SU-DHL-6 (cell line): ENCODE results near the gene DGLUCY.

Source experiments
- CTCF ChIP-seq: fragments of 200-600 bp; sonication (generic); IDR thresholded peaks from one replicate; pipeline ENCODE4 v1.5.1; 2017; ENCODE audit warnings: antibody characterized with exemption, mild to moderate bottlenecking, low read length, moderate library complexity; ENCODE audit not compliant: insufficient read depth, poor library complexity, severe bottlenecking
- EZH2phosphoT487 ChIP-seq: fragments of 200-600 bp; sonication (generic), shearing (Covaris generic); conservative IDR thresholded peaks from 2 replicates; pipeline ENCODE4 v1.6.1; 2018; ENCODE audit warnings: mild to moderate bottlenecking, antibody characterized with exemption, low read length, moderate library complexity, mixed read lengths

DNA sequence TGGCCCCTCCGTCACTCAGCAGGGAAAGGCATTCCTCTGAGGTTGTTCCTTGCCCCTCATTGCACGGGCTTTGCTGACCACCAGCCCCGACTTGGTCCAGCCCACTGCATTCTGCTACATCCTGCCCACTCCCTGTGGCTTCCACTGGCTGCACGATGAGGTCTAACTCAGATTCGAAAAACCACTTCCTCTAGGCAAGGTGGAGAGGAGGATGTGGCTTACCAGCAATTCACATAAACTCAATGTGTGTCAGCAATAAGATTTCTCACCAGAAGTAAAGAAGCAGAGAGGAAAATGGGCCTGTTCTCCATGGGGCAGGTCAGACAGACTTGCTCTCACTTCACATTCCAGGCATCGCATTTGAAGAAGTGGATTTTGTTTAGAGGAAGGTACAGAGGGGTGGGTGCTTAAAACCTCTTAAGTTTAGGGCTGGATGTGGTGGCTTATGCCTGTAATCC lies 115.9 kb downstream of the DGLUCY start:
- no peak for TF ChIP-seq EZH2phosphoT487
- TF ChIP-seq CTCF, result no peak
